ENCODE results near the gene ZGRF1. TPM values are rescaled to one million over a fixed set of nuclear protein-coding genes. Genes with fewer than 3 reads are reported as not detected.
A peak's percentile ranks its signal among the peaks of the same experiment; 100 is the strongest.

Gene ZGRF1
- total and polyA plus RNA-seq, 2 experiments from 2014 or later, result 3.1 to 5.3 TPM

DNA sequence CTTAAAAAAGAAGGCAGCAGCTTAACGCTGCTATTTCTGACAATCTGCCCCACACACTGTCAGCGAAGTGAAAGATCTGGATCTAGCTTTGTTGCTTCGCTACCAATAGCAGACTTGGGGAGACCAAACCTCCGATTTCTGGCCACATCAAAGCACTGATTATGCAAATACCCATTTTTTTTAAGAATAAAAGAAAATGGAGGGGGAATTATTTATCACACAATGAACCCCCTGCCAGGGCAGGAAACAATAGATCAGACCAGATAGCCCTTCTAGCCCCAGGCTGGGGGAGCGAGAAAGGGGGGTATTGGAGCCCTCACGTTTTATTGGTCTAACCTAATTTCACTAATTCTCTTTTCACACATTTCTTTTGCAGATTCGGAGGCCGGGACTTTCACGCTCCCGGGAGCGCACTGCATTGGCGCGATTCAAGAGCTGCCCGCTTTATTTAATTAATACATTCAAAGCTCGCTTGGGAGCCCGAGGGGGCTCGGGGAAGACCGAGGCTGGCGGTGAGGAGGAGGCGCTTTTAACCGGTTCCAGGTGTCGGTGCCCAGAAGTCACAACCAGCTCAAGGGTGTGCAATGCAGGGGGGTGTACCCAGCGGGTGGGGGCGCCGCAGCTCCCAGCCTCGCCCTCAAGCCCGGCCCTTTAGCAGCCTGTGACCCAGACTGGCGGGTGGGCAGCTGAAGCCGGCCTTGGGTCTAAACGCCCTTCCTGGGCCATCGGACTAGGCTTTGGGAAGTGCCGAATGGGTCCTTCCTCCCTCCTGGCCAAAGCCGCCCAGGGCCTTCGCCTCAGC, 126.2 kb downstream of the ZGRF1 start:
- peak; percentile 74; the same call in 1 of the 2 replicates for TF ChIP-seq EZH2phosphoT487 (IDR thresholded peaks at IDR 0.05; ENCODE audit: insufficient read depth, low read depth)
- TF ChIP-seq EZH2 (IDR thresholded peaks at IDR 0.05; ENCODE audit: insufficient read depth, poor library complexity, severe bottlenecking), result peak; percentile 91
- no peak for DNase-seq
- no peaks in the 10 kb centered on the region for H3K36me3 ChIP-seq (ENCODE audit: low read depth)
- H3K27ac ChIP-seq, result no peak overlapping the region
- H3K4me2 ChIP-seq (ENCODE audit: unreplicated experiment), result peak overlapping the region; percentile 72
- peak overlapping the region; percentile 52 for H3K4me3 ChIP-seq
- H3K27me3 ChIP-seq (replicated peaks; ENCODE audit: insufficient read depth), result peaks cover 82% of the 10 kb centered on the region
- H3K79me2 ChIP-seq (ENCODE audit: insufficient read depth), result no peaks in the 10 kb centered on the region
- no peaks in the 10 kb centered on the region for H3K9me2 ChIP-seq (ENCODE audit: insufficient read depth)
- no peaks in the 10 kb centered on the region for H3F3A ChIP-seq (ENCODE audit: insufficient read depth)
- H2AFZ ChIP-seq, result no peak overlapping the region
- no peak overlapping the region for H3K9ac ChIP-seq
- WGBS, 2 experiments (ENCODE audit: low coverage in 1 of 2, low lambda C conversion rate in 2 of 2, missing lambda C conversion rate in 2 of 2), result 10 to 12% methylated on average over 31 to 34 of the region's 34 CpGs
- H4K20me1 ChIP-seq (ENCODE audit: insufficient read depth), result no peaks in the 10 kb centered on the region
- no peaks in the 10 kb centered on the region for H3K9me3 ChIP-seq (ENCODE audit: low read depth)
- in situ Hi-C loops (cut with MboI), result no loop called here
- H3K4me1 ChIP-seq (ENCODE audit: insufficient read depth), result peaks cover 8% of the 10 kb centered on the region; the same call in 1 of the 2 replicates

DNA sequence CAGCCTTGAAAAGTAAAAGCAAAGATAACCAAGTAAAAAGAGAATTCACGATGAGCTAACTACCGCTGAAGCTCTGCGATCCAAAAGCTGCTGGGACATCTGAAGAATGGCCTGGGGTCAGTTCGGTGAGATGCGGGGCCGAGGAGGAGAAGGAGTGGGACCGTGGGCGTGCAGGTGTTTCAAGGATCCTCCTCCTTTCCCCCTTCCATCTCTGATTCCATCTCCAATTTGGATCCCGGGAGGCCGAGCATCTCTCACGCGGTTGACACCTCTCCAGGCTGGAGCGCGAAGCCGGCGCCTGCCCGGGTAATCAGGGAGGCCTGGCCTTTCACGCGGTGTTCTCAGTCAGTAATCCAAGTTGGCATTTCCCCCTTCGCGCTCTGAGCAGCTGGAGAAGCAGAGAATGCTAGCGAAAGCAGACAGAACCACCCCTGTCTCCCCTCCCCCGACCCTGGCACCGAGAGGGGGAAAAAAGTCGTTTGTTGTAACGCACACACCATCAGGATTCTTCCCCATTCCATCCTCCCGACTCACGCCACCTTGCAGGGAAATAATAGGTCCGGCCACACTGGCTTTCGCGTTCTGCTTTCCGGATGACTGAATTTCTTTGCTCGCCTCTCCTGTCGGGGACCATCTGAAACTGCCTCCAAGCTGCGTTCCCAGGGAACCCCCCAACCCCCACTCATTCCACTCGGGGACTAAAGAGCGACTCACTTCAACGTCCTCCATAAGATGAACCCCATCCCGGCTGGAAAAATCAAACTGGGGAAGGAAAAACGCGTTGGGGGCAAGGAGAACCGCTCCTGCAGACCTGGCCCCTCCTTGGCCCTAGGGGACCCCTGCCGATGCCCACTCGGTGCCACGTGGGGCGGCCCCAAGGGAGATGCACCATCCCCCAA, 127.2 kb downstream of the ZGRF1 start:
- peaks cover 82% of the 10 kb centered on the region for H3K27me3 ChIP-seq (replicated peaks; ENCODE audit: insufficient read depth)
- H3K4me3 ChIP-seq, result peak overlapping the region; percentile 52
- H3K9me3 ChIP-seq (ENCODE audit: low read depth), result no peaks in the 10 kb centered on the region
- H4K20me1 ChIP-seq (ENCODE audit: insufficient read depth), result no peaks in the 10 kb centered on the region
- H3K4me1 ChIP-seq (ENCODE audit: insufficient read depth), result peaks cover 8% of the 10 kb centered on the region; the same call in 1 of the 2 replicates
- H3K4me2 ChIP-seq (ENCODE audit: unreplicated experiment), result peak overlapping the region; percentile 72
- no peaks in the 10 kb centered on the region for H3K36me3 ChIP-seq (ENCODE audit: low read depth)
- no peak overlapping the region for H3K27ac ChIP-seq
- H2AFZ ChIP-seq, result peak overlapping the region; percentile 59
- in situ Hi-C loops (cut with MboI), result no loop called here
- 4 to 5% methylated on average over 40 to 46 of the region's 46 CpGs for WGBS, 2 experiments (ENCODE audit: low coverage in 1 of 2, low lambda C conversion rate in 2 of 2, missing lambda C conversion rate in 2 of 2)
- TF ChIP-seq EZH2 (IDR thresholded peaks at IDR 0.05; ENCODE audit: insufficient read depth, poor library complexity, severe bottlenecking) (peak; percentile 52), EZH2phosphoT487 (IDR thresholded peaks at IDR 0.05; ENCODE audit: insufficient read depth, low read depth) (no peak)
- peak; percentile 59 for DNase-seq
- no peaks in the 10 kb centered on the region for H3F3A ChIP-seq (ENCODE audit: insufficient read depth)
- no peaks in the 10 kb centered on the region for H3K79me2 ChIP-seq (ENCODE audit: insufficient read depth)
- H3K9me2 ChIP-seq (ENCODE audit: insufficient read depth), result no peaks in the 10 kb centered on the region
- no peak overlapping the region for H3K9ac ChIP-seq

DNA sequence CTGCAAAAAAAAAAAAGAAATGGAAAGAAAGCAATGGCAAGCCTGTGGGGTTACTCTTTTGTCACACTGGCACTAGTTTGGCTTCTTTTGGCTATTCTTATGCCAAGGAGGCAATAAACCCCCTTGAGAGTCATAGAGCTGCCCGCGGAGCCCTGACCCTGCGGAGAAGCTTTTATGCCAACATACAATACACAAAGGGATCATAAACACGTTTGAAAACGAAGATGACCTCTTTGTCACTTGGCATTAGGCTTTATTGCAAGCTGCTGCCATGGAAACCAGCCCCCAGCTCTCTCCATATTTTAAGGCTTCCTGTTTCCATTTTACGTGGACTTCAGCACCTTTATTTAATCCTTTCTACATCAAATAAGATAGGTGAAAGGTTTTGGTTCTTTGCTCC, 128.4 kb downstream of the ZGRF1 start:
- Histone ChIP-seq H3K4me2 (ENCODE audit: unreplicated experiment) (no peak overlapping the region), H3K27ac (no peak overlapping the region), H2AFZ (no peak overlapping the region), H3F3A (ENCODE audit: insufficient read depth) (no peaks in the 10 kb centered on the region), H3K4me3 (no peak overlapping the region), H3K79me2 (ENCODE audit: insufficient read depth) (no peaks in the 10 kb centered on the region), H3K9me3 (ENCODE audit: low read depth) (no peaks in the 10 kb centered on the region), H4K20me1 (ENCODE audit: insufficient read depth) (no peaks in the 10 kb centered on the region), H3K27me3 (replicated peaks; ENCODE audit: insufficient read depth) (peaks cover 82% of the 10 kb centered on the region), H3K36me3 (ENCODE audit: low read depth) (no peaks in the 10 kb centered on the region), H3K4me1 (ENCODE audit: insufficient read depth) (peaks cover 8% of the 10 kb centered on the region; the same call in 1 of the 2 replicates), H3K9ac (no peak overlapping the region), H3K9me2 (ENCODE audit: insufficient read depth) (no peaks in the 10 kb centered on the region)
- 14 to 21% methylated on average over 6 of the region's 6 CpGs for WGBS, 2 experiments (ENCODE audit: low coverage in 1 of 2, low lambda C conversion rate in 2 of 2, missing lambda C conversion rate in 2 of 2)
- in situ Hi-C loops (cut with MboI), result no loop called here
- TF ChIP-seq EZH2 (IDR thresholded peaks at IDR 0.05; ENCODE audit: insufficient read depth, poor library complexity, severe bottlenecking) (no peak), EZH2phosphoT487 (IDR thresholded peaks at IDR 0.05; ENCODE audit: insufficient read depth, low read depth) (no peak)
- no peak for DNase-seq

DNA sequence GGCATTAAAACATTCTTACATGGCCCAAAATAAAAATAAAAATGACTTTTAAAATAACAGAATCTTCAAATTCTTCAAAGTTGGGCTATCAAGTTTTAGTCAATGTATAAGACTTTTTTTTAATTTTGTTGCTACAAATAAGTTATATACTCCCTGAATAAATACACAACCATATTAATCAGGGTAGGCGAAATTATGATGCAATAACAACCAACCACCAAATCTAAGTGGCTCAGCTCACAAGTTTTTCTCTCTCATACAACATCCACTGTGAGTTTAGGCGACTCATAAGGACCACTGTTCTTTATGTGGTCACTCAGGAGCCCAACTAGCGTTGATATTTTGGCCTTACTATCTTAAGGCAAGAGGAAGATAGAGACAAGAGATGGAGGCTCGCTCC, 131.9 kb downstream of the ZGRF1 start:
- in situ Hi-C loops (cut with MboI), result no loop called here
- no peak for DNase-seq
- no peak for TF ChIP-seq EZH2 (IDR thresholded peaks at IDR 0.05; ENCODE audit: insufficient read depth, poor library complexity, severe bottlenecking)
- TF ChIP-seq EZH2phosphoT487 (IDR thresholded peaks at IDR 0.05; ENCODE audit: insufficient read depth, low read depth), result no peak
- no peaks in the 10 kb centered on the region for H3K36me3 ChIP-seq (ENCODE audit: low read depth)
- peaks cover 61% of the 10 kb centered on the region for H3K27me3 ChIP-seq (replicated peaks; ENCODE audit: insufficient read depth)
- 48 to 50% methylated on average over 4 of the region's 4 CpGs for WGBS, 2 experiments (ENCODE audit: low coverage in 1 of 2, low lambda C conversion rate in 2 of 2, missing lambda C conversion rate in 2 of 2)
- H3K9ac ChIP-seq, result no peak overlapping the region
- peaks cover 4% of the 10 kb centered on the region; the same call in 1 of the 2 replicates for H3K4me1 ChIP-seq (ENCODE audit: insufficient read depth)
- H3F3A ChIP-seq (ENCODE audit: insufficient read depth), result no peaks in the 10 kb centered on the region
- H3K27ac ChIP-seq, result no peak overlapping the region
- no peaks in the 10 kb centered on the region for H4K20me1 ChIP-seq (ENCODE audit: insufficient read depth)
- no peaks in the 10 kb centered on the region for H3K9me2 ChIP-seq (ENCODE audit: insufficient read depth)
- H3K4me3 ChIP-seq, result no peak overlapping the region
- no peaks in the 10 kb centered on the region for H3K9me3 ChIP-seq (ENCODE audit: low read depth)
- H3K4me2 ChIP-seq (ENCODE audit: unreplicated experiment), result no peak overlapping the region
- H2AFZ ChIP-seq, result no peak overlapping the region
- no peaks in the 10 kb centered on the region for H3K79me2 ChIP-seq (ENCODE audit: insufficient read depth)
